RWPE1 (cell line): ENCODE measurements around the gene ADAMTS17.
"Not testable (repeated sequence)": the region's sequence is repeated elsewhere in the genome, so short reads cannot be mapped to it uniquely, and the experiment has no call there.

Experiments used
- CTCF ChIA-PET: fragments of 350-600 bp; sonication (Branson Sonifier 250); formaldehyde crosslinking; extraction: SDS; loops from one replicate; lab custom pipeline; 2021; lab: Yijun Ruan, JAX
- POLR2A ChIA-PET: fragments of 400-600 bp; formaldehyde crosslinking; extraction: SDS; loops from one replicate; lab custom pipeline; 2020; ENCODE audit warnings: antibody characterized with exemption; ENCODE audit not compliant: low non-redundant PET; lab: Yijun Ruan, JAX
- DNase-seq: peaks from one replicate; pipeline ENCODE4 v3.0.0; 2012; ENCODE audit warnings: low spot score
- H3K27ac ChIP-seq: fragments of 450-650 bp; 2 replicates; pipeline ENCODE4 v1.5.1; 2017
- CTCF ChIP-seq: fragments of 450-650 bp; conservative IDR thresholded peaks from 2 replicates; pipeline ENCODE4 v1.5.1; 2017; ENCODE audit warnings: low read depth, mild to moderate bottlenecking

Gene ADAMTS17

DNA sequence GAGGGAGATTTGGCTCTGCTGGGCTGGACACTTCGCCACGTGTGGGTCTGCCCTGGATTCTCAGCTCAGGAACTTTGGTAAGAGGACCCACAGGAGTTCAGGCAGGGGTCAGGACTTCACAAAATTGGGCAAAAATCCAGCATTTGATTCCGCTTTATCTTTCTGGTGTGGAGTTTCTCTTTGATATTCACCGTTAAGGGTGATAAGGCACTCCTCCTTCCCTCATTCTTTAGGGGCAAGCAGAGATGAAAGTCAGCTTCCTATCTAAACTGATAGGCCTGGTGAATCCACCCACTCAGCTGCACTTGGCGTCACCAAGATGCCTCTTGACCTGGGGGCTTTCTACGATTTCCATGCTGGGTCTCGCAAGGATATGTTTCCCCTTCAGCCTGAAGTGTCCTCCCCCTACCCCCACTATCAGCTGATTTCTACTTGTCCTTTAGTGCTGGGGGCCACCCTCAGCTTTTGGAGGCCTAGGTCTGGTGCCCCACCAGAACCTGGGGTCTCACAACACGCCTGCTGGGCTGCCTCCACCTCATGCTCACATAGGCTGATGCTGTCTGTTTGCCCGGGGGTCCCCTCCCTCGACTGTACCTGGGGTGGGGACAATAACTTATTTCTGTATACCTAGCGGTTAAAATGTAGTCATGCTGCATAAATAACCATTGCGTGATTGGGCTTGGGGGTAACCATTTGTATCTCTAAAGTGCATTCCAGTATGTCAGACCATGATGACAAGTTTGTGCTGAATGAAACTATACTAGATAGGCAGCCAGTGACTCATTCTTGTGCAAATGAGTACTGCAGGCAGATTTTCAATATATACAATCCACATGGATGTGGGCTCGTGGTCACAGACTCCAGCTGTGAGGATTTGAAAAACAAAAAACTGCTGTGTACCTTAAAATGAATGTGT is 248.3 kb downstream of the ADAMTS17 start:
- DNase-seq = peak; percentile 63
- CTCF ChIA-PET = interaction anchor here (1.2 kb wide), 1 partner anchor 22 kb away, joined by 3 read pairs; no protein-coding TSS in a partner anchor
- TF ChIP-seq CTCF = no peak
- POLR2A ChIA-PET = no interaction called here
- H3K27ac ChIP-seq = no peak overlapping the region; the same call in 1 of the 2 replicates

DNA sequence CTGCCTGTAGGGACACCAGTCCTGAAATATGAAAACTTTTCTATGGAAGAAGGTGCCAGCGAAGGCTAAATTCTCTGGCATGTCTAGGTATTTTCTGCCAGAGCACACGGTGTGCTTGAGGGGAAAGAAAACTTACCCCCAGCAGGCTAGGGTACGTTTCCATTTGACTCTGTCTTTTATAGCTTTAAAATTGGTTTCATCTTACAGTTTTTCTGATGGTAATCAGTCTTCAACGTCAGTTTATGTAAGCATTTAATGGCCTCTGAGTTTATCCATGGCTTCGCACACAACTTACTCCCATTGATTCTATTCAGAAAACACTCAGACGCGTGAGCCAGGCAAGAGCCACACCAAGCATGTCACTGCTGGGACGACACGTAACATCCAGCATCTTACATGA is 249.7 kb downstream of the ADAMTS17 start:
- DNase-seq = no peak
- no peak overlapping the region for H3K27ac ChIP-seq
- POLR2A ChIA-PET = no interaction called here
- CTCF ChIA-PET = no interaction called here
- no peak for TF ChIP-seq CTCF

GRCh38 chr15:100090411-100090810 is 251.4 kb downstream of the ADAMTS17 start:
- no peak for DNase-seq
- POLR2A ChIA-PET = no interaction called here
- H3K27ac ChIP-seq = no peak overlapping the region
- TF ChIP-seq CTCF = no peak
- CTCF ChIA-PET = interaction anchor here (0.6 to 0.7 kb wide), 4 partner anchors 189 to 971 kb away, joined by 3 to 7 read pairs (median 4); no protein-coding TSS in a partner anchor

GRCh38 chr15:100084042-100084821 is 257.5 kb downstream of the ADAMTS17 start:
- CTCF ChIA-PET, H3K27ac ChIP-seq, DNase-seq, POLR2A ChIA-PET: not testable (repeated sequence)

- TF ChIP-seq CTCF = no peak
- no peak overlapping the region for H3K27ac ChIP-seq
- CTCF ChIA-PET = no interaction called here
- DNase-seq = no peak
- POLR2A ChIA-PET = no interaction called here
These were observed 258.2 kb downstream of the ADAMTS17 start for GRCh38 chr15:100083572-100083971.

GRCh38 chr15:100082761-100083402 is 258.9 kb downstream of the ADAMTS17 start:
- no peak overlapping the region for H3K27ac ChIP-seq
- POLR2A ChIA-PET = interaction anchor here (0.6 kb wide), 1 partner anchor 28 kb away, joined by 4 read pairs; no protein-coding TSS in a partner anchor
- no peak for TF ChIP-seq CTCF
- no peak for DNase-seq
- CTCF ChIA-PET = no interaction called here
